Cardiac fibroblast (primary cell): ENCODE results near the gene PPP1R3C.

Source experiments
- DNase-seq, 2 donors: peaks; one replicate each; pipeline versions ENCODE4 v3.0.0 to v3.0.0-alpha.2; 2010; ENCODE audit warnings: low read depth in 2 of 2
- H3K4me3 ChIP-seq, 2 donors: replicated peaks in 1 of 2; 1 replicate in 1 of 2; 2 replicates in 1 of 2; pipeline ENCODE4 v1.5.1; 2011; ENCODE audit warnings: low read depth in 2 of 2, low read length in 2 of 2, mild to moderate bottlenecking in 2 of 2, moderate library complexity in 1 of 2
- TF ChIP-seq, protein P1 (sequence below): IDR thresholded peaks from one replicate; pipeline ENCODE4 v1.5.1; 2011; ENCODE audit warnings: low read depth, mild to moderate bottlenecking, low read length, inconsistent platforms

Gene PPP1R3C

DNA sequence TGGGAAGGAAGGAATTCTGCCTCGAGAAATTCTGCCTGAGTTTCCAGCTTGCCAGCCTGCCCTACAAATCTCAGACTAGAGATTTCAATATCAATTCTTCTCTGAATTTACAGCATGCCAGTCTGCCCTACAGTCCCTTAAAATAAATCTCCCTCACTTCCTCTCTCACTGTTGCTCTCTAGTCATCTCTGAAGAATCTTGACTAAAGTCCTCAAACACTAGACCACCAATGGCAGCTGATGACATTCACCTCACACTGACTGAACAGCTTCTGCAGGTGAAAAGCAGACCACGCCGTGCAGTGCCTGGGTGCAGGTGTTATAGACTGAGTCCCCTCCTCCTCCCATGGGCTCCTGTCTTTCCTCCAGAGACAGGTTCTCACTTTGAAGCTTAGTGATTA, 30.4 kb downstream of the PPP1R3C start:
- H3K4me3 ChIP-seq = no peak overlapping the region
- TF ChIP-seq, protein P1, sequence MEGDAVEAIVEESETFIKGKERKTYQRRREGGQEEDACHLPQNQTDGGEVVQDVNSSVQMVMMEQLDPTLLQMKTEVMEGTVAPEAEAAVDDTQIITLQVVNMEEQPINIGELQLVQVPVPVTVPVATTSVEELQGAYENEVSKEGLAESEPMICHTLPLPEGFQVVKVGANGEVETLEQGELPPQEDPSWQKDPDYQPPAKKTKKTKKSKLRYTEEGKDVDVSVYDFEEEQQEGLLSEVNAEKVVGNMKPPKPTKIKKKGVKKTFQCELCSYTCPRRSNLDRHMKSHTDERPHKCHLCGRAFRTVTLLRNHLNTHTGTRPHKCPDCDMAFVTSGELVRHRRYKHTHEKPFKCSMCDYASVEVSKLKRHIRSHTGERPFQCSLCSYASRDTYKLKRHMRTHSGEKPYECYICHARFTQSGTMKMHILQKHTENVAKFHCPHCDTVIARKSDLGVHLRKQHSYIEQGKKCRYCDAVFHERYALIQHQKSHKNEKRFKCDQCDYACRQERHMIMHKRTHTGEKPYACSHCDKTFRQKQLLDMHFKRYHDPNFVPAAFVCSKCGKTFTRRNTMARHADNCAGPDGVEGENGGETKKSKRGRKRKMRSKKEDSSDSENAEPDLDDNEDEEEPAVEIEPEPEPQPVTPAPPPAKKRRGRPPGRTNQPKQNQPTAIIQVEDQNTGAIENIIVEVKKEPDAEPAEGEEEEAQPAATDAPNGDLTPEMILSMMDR = no peak
- no peak for DNase-seq

DNA sequence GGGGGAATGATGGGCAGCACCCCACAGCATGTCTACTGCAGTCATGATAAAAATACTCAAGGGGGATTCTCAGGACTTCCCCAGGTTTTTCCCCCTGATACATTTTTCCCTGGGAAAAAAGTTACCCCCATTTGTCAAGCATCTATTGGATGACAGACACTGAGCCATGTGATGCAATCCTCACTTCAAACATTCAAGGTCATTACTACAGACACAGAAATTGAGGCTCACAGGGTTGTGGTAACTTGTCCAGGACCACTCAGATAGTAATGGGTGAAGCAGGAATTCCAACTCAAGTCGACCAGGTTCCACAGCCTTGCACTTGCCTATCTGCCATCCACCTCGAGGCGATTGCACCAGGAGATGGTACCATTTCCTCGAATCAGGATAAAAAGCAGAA, 31.7 kb downstream of the PPP1R3C start:
- H3K4me3 ChIP-seq = no peak overlapping the region
- no peak for DNase-seq
- TF ChIP-seq, protein P1 = no peak

DNA sequence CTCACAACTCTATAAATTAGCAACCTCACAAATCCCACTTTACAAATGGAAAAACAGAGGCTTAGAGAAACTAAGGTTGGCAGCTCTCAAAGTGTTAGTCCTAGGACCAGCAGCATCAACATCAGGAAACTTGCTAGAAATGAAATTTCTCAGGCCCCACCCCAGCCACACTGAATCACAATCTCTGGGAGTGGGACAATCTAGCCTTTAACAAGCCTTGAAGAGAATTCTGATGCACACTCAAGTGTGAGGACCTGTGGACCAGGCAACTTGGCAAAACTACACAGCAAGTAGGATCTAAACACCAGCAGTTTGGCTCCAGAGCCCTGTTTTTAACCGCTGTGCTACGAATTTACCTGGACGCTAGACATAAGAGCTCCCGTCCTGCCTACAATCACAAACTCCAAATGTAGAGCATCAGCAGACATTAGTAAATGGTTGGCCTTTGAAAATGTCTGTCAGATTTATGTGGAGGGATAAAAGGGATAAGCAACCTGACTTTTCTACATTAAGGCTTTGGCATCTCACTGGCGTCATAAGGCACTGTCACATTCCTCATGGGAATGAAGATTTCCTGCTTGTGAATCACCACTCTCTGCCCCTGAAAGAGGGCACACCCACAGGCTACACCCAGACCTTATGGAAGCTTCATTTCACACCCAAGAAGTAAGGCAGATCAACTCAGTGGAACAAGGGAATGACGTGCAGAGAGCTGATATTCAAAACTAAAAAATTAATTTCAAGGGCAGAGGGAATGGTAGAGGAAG, 34.5 kb downstream of the PPP1R3C start:
- TF ChIP-seq, protein P1 = no peak
- H3K4me3 ChIP-seq = no peak overlapping the region
- DNase-seq = peak; percentile 79 to 87

DNA sequence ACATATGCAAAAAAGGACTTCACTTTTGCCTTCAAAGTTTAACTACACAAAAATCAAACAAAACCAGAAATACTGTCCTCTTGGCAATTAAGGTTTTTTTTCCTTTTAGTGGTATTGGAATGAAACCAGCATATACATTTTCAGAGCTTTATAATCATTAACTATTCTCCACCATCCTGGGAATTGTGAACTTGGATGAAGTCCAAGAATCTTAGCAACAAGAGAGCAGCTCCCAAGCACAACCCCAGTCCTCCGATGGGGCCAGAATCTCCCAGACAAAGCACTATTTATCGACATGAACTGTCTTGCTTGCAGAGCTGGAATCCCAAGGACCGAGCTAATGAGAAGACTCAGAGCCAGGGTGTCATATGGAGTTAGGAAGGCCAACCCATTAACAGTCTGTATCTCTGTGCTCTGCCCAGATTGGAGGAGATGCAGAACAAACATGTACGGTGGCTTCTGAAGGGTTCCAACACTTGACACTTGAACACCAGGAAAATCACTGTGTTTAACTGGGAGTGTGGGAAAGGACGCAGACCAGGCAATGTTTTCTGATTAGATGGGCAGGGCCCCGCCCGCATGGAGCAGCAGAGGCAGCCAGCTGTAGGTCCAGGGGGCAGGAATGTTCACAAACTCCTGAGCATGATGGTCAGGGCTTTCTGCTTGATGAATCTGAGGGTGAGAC, 35.5 kb downstream of the PPP1R3C start:
- TF ChIP-seq, protein P1 = no peak
- H3K4me3 ChIP-seq = no peak overlapping the region
- DNase-seq = peak; percentile 61 to 69

DNA sequence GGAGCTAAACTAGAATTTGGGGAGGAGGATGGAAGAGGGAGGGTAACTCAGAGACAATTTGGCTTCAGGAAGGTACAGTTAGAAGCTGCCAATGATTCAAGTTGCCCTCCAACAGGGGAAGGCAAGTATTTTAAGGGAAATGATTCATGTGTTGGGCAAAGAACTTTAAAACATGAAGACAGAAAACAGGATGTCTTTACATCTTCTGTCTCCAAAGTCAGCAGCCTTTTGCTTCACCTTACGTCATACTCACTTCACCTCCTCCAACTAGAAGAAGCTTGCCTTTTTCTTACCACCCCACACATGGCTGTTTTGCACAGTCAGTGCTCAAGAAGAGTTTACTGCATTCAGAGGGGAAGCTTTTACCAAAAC, 36.1 kb downstream of the PPP1R3C start:
- TF ChIP-seq, protein P1 = no peak
- no peak overlapping the region for H3K4me3 ChIP-seq
- peak; percentile 91 for DNase-seq

DNA sequence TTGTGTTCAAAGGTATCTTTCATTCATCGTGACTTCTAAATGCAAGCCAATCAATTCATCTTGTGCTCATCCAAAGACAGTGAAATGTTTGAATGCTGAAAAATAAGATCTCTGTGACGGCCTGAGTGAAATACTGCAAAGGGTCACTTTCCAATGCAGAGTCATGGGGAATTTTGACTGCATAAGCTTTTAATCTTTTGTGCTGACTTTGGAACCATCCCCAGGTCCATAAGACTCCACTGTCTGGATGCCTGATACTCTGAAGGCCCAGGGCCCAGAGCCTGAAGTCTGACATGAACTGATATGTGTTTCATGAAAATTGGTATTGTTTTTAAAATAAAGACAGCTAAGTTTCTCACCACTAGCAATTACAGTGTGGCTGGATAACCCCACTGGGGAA, 39.0 kb downstream of the PPP1R3C start:
- TF ChIP-seq, protein P1 = no peak
- DNase-seq = no peak

More for the DNA sequence above, 39.0 kb downstream of the PPP1R3C start:
- H3K4me3 ChIP-seq = no peak overlapping the region
